Erythroblast (primary cell): ENCODE measurements around the gene AKAIN1.

Source experiments
- GATA1 ChIP-seq: IDR thresholded peaks from 2 replicates; pipeline ENCODE4 v1.6.1; 2011; ENCODE audit warnings: low read depth, mild to moderate bottlenecking, control low read depth, low read length, moderate library complexity
- POLR2A ChIP-seq: IDR thresholded peaks from 2 replicates; pipeline ENCODE4 v1.6.1; 2011; ENCODE audit warnings: mild to moderate bottlenecking, low read length

- TF ChIP-seq POLR2A (no peak), GATA1 (no peak)
These were observed 1.3 kb upstream of the AKAIN1 start for GRCh38 chr18:5198311-5198710.
